ENCODE data around the gene GRIK4.

GRIK4 gene

GRCh38 chr11:120696597-120697218 lies 185.2 kb downstream of the GRIK4 start:
- no peak for DNase-seq (ENCODE audit: low read depth in 2 of 3, low spot score in 1 of 3)

- no peak for DNase-seq (ENCODE audit: low read depth in 2 of 3, low spot score in 1 of 3)
Measured at GRCh38 chr11:120698918-120699317, 187.4 kb downstream of the GRIK4 start.

GRCh38 chr11:120702656-120703055 lies 191.1 kb downstream of the GRIK4 start:
- no peak for DNase-seq (ENCODE audit: low read depth in 2 of 3, low spot score in 1 of 3)

GRCh38 chr11:120703358-120704152 lies 192.0 kb downstream of the GRIK4 start:
- DNase-seq (ENCODE audit: low read depth in 2 of 3, low spot score in 1 of 3) = no peak

GRCh38 chr11:120704256-120704750 lies 192.8 kb downstream of the GRIK4 start:
- no peak for DNase-seq (ENCODE audit: low read depth in 2 of 3, low spot score in 1 of 3)

GRCh38 chr11:120706257-120706656 lies 194.7 kb downstream of the GRIK4 start:
- no peak for DNase-seq (ENCODE audit: low read depth in 2 of 3, low spot score in 1 of 3)

GRCh38 chr11:120707098-120707497 lies 195.6 kb downstream of the GRIK4 start:
- DNase-seq (ENCODE audit: low read depth in 2 of 3, low spot score in 1 of 3) = no peak

- DNase-seq (ENCODE audit: low read depth in 2 of 3, low spot score in 1 of 3) = no peak
Measured at GRCh38 chr11:120707663-120708062, 196.1 kb downstream of the GRIK4 start.

GRCh38 chr11:120708511-120709183 lies 197.1 kb downstream of the GRIK4 start:
- no peak for DNase-seq (ENCODE audit: low read depth in 2 of 3, low spot score in 1 of 3)

GRCh38 chr11:120709808-120710207 lies 198.3 kb downstream of the GRIK4 start:
- DNase-seq (ENCODE audit: low read depth in 2 of 3, low spot score in 1 of 3) = no peak

- DNase-seq (ENCODE audit: low read depth in 2 of 3, low spot score in 1 of 3) = no peak
Measured at GRCh38 chr11:120710354-120711131, 199.0 kb downstream of the GRIK4 start.

- no peak for DNase-seq (ENCODE audit: low read depth in 2 of 3, low spot score in 1 of 3)
Measured at GRCh38 chr11:120712014-120712413, 200.5 kb downstream of the GRIK4 start.

GRCh38 chr11:120712881-120713280 lies 201.3 kb downstream of the GRIK4 start:
- no peak for DNase-seq (ENCODE audit: low read depth in 2 of 3, low spot score in 1 of 3)

GRCh38 chr11:120713296-120713695 lies 201.7 kb downstream of the GRIK4 start:
- DNase-seq (ENCODE audit: low read depth in 2 of 3, low spot score in 1 of 3) = no peak

GRCh38 chr11:120714438-120714837 lies 202.9 kb downstream of the GRIK4 start:
- no peak for DNase-seq (ENCODE audit: low read depth in 2 of 3, low spot score in 1 of 3)

GRCh38 chr11:120715239-120715638 lies 203.7 kb downstream of the GRIK4 start:
- DNase-seq (ENCODE audit: low read depth in 2 of 3, low spot score in 1 of 3) = no peak

GRCh38 chr11:120717042-120717441 lies 205.5 kb downstream of the GRIK4 start:
- no peak for DNase-seq (ENCODE audit: low read depth in 2 of 3, low spot score in 1 of 3)

- no peak for DNase-seq (ENCODE audit: low read depth in 2 of 3, low spot score in 1 of 3)
Measured at GRCh38 chr11:120717623-120718022, 206.1 kb downstream of the GRIK4 start.

- DNase-seq (ENCODE audit: low read depth in 2 of 3, low spot score in 1 of 3) = no peak
Measured at GRCh38 chr11:120718171-120718570, 206.6 kb downstream of the GRIK4 start.

- no peak for DNase-seq (ENCODE audit: low read depth in 2 of 3, low spot score in 1 of 3)
Measured at GRCh38 chr11:120719348-120719747, 207.8 kb downstream of the GRIK4 start.

- DNase-seq (ENCODE audit: low read depth in 2 of 3, low spot score in 1 of 3) = no peak
Measured at GRCh38 chr11:120720760-120721159, 209.2 kb downstream of the GRIK4 start.

Measured in stimulated activated CD4-positive, alpha-beta T cell treated with anti-CD3 and anti-CD28 coated beads, Interleukin-12 subunit alpha, Interleukin-12 subunit beta, amount 100 ng/mL, for 48 hours (primary cell).